Smooth muscle cell (in vitro differentiated cells): ENCODE data around the gene UBE2L5. TPM values are rescaled to one million over a fixed set of nuclear protein-coding genes. Genes with fewer than 3 reads are reported as not detected.

Source experiments
- DNase-seq: peaks from one replicate; lab custom pipeline; 2025; ENCODE audit not compliant: unreplicated experiment; lab: John Stamatoyannopoulos, UW
- H2AFZ ChIP-seq: fragments of 200-600 bp; sonication (generic); 2 replicates; pipeline ENCODE4 v1.6.0; 2016; ENCODE audit warnings: antibody characterized with exemption, low read depth, mild to moderate bottlenecking
- H3F3A ChIP-seq: fragments of 200-600 bp; sonication (generic); 2 replicates; pipeline ENCODE4 v1.6.0; 2017; ENCODE audit warnings: antibody characterized with exemption, low read depth
- H3K27ac ChIP-seq: fragments of 200-600 bp; sonication (generic); 2 replicates; pipeline ENCODE4 v1.5.1; 2016; ENCODE audit warnings: low read depth, mild to moderate bottlenecking
- H3K27me3 ChIP-seq: fragments of 200-600 bp; sonication (generic); 2 replicates; pipeline ENCODE4 v1.6.1; 2016; ENCODE audit warnings: low read depth, mild to moderate bottlenecking
- H3K36me3 ChIP-seq: fragments of 200-600 bp; sonication (generic); 2 replicates; pipeline ENCODE4 v1.5.1; 2016; ENCODE audit warnings: low read depth
- H3K4me1 ChIP-seq: fragments of 200-600 bp; sonication (generic); 2 replicates; pipeline ENCODE4 v1.5.1; 2016; ENCODE audit warnings: low read depth
- H3K4me2 ChIP-seq: fragments of 200-600 bp; sonication (generic); 2 replicates; pipeline ENCODE4 v1.6.0; 2016; ENCODE audit warnings: mild to moderate bottlenecking
- H3K4me3 ChIP-seq: fragments of 200-600 bp; sonication (generic); 2 replicates; pipeline ENCODE4 v1.5.1; 2016; ENCODE audit warnings: mild to moderate bottlenecking
- H3K79me2 ChIP-seq: fragments of 200-600 bp; sonication (generic); 2 replicates; pipeline ENCODE4 v1.6.0; 2016; ENCODE audit warnings: low read depth, mild to moderate bottlenecking
- H3K9ac ChIP-seq: fragments of 200-600 bp; sonication (generic); 2 replicates; pipeline ENCODE4 v1.6.0; 2016; ENCODE audit warnings: low read depth
- H3K9me3 ChIP-seq: fragments of 200-600 bp; sonication (generic); replicated peaks from 2 replicates; pipeline ENCODE4 v1.5.1; 2016; ENCODE audit warnings: low read depth
- H4K20me1 ChIP-seq: fragments of 200-600 bp; sonication (generic); 2 replicates; pipeline ENCODE4 v1.6.0; 2016; ENCODE audit warnings: low read depth
- WGBS: methylation state at CpG from one replicate; pipeline ENCODE4 v1.1.7; 2016; ENCODE audit warnings: low lambda C conversion rate; 5-methylcytosine and 5-hydroxymethylcytosine counted together
- polyA plus RNA-seq: library from polyadenylated mRNA; unstranded; fragments of >200 nt; fragmentation: Nextera tagmentation; extraction: Ambion mirVana; gene quantifications from 2 replicates; pipeline ENCODE4 v1.2.1, GENCODE V29; 2016
- total RNA-seq: library from RNA; depleted of rRNA; stranded (reverse); fragments of >200 nt; gene quantifications from 2 replicates; pipeline ENCODE4 v1.2.3, GENCODE V29; 2014
- TF ChIP-seq, protein P1 (sequence below): fragments of 200-600 bp; sonication (generic); IDR thresholded peaks from 2 replicates; pipeline ENCODE4 v1.5.1; 2017; ENCODE audit warnings: borderline replicate concordance, mild to moderate bottlenecking, antibody characterized with exemption; ENCODE audit not compliant: insufficient read depth, poor library complexity, severe bottlenecking

Gene UBE2L5
- total and polyA plus RNA-seq, 2 experiments from 2014 or later: not detected

DNA sequence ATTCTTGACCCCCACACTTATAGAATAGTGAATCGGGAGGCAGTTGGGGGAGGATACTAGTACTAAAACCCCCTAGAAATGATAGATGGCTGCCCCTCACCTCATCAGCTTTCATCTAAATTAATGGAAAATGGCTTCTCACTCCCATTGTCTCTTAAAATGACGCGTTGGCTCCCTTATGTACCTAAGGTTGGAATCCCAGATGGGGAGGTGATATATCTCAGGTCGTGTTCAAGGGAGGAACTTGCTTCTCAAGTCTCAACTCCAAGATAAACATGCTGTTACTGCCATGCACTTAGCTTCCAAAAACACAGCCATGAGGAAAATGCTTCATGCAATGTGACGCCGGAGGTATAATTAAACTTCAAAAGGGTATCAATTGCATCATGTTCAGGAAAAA, 18.8 kb upstream of the UBE2L5 start:
- 92% methylated on average over 6 of the region's 6 CpGs for WGBS
- no peaks in the 10 kb centered on the region for H3K36me3 ChIP-seq
- no peaks in the 10 kb centered on the region for H4K20me1 ChIP-seq
- H3K27me3 ChIP-seq: no peaks in the 10 kb centered on the region
- DNase-seq: no peak
- H3K4me2 ChIP-seq: no peak overlapping the region
- H3K27ac ChIP-seq: no peak overlapping the region
- TF ChIP-seq, protein P1, sequence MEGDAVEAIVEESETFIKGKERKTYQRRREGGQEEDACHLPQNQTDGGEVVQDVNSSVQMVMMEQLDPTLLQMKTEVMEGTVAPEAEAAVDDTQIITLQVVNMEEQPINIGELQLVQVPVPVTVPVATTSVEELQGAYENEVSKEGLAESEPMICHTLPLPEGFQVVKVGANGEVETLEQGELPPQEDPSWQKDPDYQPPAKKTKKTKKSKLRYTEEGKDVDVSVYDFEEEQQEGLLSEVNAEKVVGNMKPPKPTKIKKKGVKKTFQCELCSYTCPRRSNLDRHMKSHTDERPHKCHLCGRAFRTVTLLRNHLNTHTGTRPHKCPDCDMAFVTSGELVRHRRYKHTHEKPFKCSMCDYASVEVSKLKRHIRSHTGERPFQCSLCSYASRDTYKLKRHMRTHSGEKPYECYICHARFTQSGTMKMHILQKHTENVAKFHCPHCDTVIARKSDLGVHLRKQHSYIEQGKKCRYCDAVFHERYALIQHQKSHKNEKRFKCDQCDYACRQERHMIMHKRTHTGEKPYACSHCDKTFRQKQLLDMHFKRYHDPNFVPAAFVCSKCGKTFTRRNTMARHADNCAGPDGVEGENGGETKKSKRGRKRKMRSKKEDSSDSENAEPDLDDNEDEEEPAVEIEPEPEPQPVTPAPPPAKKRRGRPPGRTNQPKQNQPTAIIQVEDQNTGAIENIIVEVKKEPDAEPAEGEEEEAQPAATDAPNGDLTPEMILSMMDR: no peak
- peaks cover 3% of the 10 kb centered on the region for H3F3A ChIP-seq
- H3K9ac ChIP-seq: no peak overlapping the region
- H3K4me3 ChIP-seq: no peak overlapping the region
- no peaks in the 10 kb centered on the region for H3K79me2 ChIP-seq
- H2AFZ ChIP-seq: no peak overlapping the region
- peaks cover 3% of the 10 kb centered on the region for H3K4me1 ChIP-seq
- no peaks in the 10 kb centered on the region for H3K9me3 ChIP-seq

DNA sequence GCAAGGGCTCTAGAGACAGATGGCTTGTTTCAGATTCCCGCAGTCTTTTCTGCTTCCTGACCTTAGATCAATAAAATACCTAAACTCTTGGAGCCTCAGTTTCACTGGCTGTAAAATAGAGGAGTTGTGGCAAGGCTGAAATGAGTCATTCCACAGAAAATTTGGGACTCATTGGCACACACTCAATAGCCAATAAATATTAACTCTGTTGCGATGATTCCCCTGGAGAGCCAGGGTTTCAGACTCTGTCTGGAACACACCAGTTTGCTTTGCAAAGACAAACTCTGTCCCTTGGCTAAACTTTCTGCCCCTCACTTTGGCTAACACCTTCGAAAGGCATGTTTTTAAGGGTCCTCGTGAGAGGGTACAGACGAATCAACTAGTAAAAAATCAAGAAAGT, 18.1 kb upstream of the UBE2L5 start:
- no peak for DNase-seq
- Histone ChIP-seq H3K27me3 (no peaks in the 10 kb centered on the region), H3K79me2 (no peaks in the 10 kb centered on the region), H3K4me2 (no peak overlapping the region), H2AFZ (no peak overlapping the region), H4K20me1 (no peaks in the 10 kb centered on the region), H3K4me3 (no peak overlapping the region), H3K4me1 (peaks cover 10% of the 10 kb centered on the region), H3K36me3 (no peaks in the 10 kb centered on the region), H3F3A (peaks cover 9% of the 10 kb centered on the region), H3K27ac (no peak overlapping the region), H3K9ac (no peak overlapping the region), H3K9me3 (no peaks in the 10 kb centered on the region)
- WGBS: 89% methylated on average over 5 of the region's 5 CpGs
- TF ChIP-seq, protein P1: no peak

DNA sequence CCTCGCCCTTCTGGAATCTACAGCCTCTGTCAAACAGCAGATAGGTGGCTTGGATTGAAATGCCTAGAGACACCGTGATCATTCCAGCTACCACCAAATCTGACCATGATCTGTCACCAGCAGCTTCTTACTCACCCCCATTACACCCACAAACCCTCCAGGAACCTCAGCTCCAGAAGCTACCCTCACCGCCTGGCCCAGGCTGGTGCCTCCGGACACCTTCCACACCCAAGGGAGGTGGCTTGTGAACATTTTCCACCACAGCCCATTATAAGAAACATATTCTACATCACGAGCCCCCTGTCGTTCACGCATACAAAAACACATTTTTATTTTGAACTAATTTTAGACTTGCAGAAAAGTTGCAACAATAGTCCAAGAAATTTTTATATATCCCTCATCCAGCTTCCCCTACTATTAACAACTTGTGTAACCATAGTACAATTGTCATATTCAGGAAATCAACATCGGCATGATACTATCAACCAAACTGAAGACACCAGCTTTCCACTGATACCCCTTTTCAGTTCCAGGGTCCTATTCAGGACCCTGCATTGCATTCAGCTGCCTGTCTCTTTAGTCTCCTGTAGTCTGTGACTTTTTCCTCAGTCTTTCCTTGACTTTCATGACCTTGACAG, 15.4 kb upstream of the UBE2L5 start:
- Histone ChIP-seq H3K36me3 (no peaks in the 10 kb centered on the region), H3K4me2 (no peak overlapping the region), H3K79me2 (no peaks in the 10 kb centered on the region), H3K9me3 (no peaks in the 10 kb centered on the region), H4K20me1 (no peaks in the 10 kb centered on the region), H3K27ac (no peak overlapping the region), H3K27me3 (no peaks in the 10 kb centered on the region), H3F3A (peaks cover 15% of the 10 kb centered on the region), H3K4me1 (peaks cover 16% of the 10 kb centered on the region), H3K4me3 (no peak overlapping the region), H3K9ac (no peak overlapping the region), H2AFZ (no peak overlapping the region)
- WGBS: 94% methylated on average over 8 of the region's 8 CpGs
- TF ChIP-seq, protein P1: no peak
- no peak for DNase-seq
